ENCODE measurements around the gene KCMF1.
A peak's percentile ranks its signal among the peaks of the same experiment; 100 is the strongest.
"Not testable (repeated sequence)": the region's sequence is repeated elsewhere in the genome, so short reads cannot be mapped to it uniquely, and the experiment has no call there.

The KCMF1 gene

GRCh38 chr2:84970868-84971509 lies at the start of gene KCMF1:
TSS of gene KCMF1 (plus strand) at chr2:84971161. CDS start at chr2:84971452, 291 bp downstream.
- peak; percentile 78 for DNase-seq (ENCODE audit: low spot score)

- DNase-seq (ENCODE audit: low spot score) = no peak
These were observed 48.0 kb upstream of the KCMF1 start for GRCh38 chr2:84923009-84923408.

- peak; percentile 82 for DNase-seq (ENCODE audit: low spot score)
These were observed 46.5 kb upstream of the KCMF1 start for GRCh38 chr2:84924173-84925106.

GRCh38 chr2:84925336-84925723 lies 45.6 kb upstream of the KCMF1 start:
- no peak for DNase-seq (ENCODE audit: low spot score)

- DNase-seq (ENCODE audit: low spot score) = peak; percentile 99
These were observed 45.1 kb upstream of the KCMF1 start for GRCh38 chr2:84925724-84926376.

- no peak for DNase-seq (ENCODE audit: low spot score)
These were observed 43.7 kb upstream of the KCMF1 start for GRCh38 chr2:84927275-84927627.

GRCh38 chr2:84931384-84931821 lies 39.6 kb upstream of the KCMF1 start:
- no peak for DNase-seq (ENCODE audit: low spot score)

GRCh38 chr2:84938194-84938879 lies 32.6 kb upstream of the KCMF1 start:
- peak; percentile 77 for DNase-seq (ENCODE audit: low spot score)

GRCh38 chr2:84939426-84940087 lies 31.4 kb upstream of the KCMF1 start:
- peak; percentile 97 for DNase-seq (ENCODE audit: low spot score)

- DNase-seq (ENCODE audit: low spot score) = peak; percentile 33
These were observed 30.9 kb upstream of the KCMF1 start for GRCh38 chr2:84940088-84940470.

- DNase-seq (ENCODE audit: low spot score) = no peak
These were observed 30.0 kb upstream of the KCMF1 start for GRCh38 chr2:84940831-84941412.

GRCh38 chr2:84942166-84942565 lies 28.8 kb upstream of the KCMF1 start:
- no peak for DNase-seq (ENCODE audit: low spot score)

GRCh38 chr2:84942964-84943421 lies 28.0 kb upstream of the KCMF1 start:
- DNase-seq (ENCODE audit: low spot score) = peak; percentile 20

- no peak for DNase-seq (ENCODE audit: low spot score)
These were observed 26.6 kb upstream of the KCMF1 start for GRCh38 chr2:84944295-84944909.

- DNase-seq (ENCODE audit: low spot score) = not testable (repeated sequence)
These were observed 25.1 kb upstream of the KCMF1 start for GRCh38 chr2:84945838-84946203.

- peak; percentile 75 for DNase-seq (ENCODE audit: low spot score)
These were observed 24.6 kb upstream of the KCMF1 start for GRCh38 chr2:84946204-84947009.

- no peak for DNase-seq (ENCODE audit: low spot score)
These were observed 23.9 kb upstream of the KCMF1 start for GRCh38 chr2:84947010-84947593.

GRCh38 chr2:84953535-84953934 lies 17.4 kb upstream of the KCMF1 start:
- DNase-seq (ENCODE audit: low spot score) = no peak

- DNase-seq (ENCODE audit: low spot score) = no peak
These were observed 16.6 kb upstream of the KCMF1 start for GRCh38 chr2:84954329-84954728.

Data from activated CD4-positive, alpha-beta T cell treated with anti-CD3 and anti-CD28 coated beads, Interleukin-2, Interleukin-4, amounts not matched to agents 100 ng/mL and 50 ng/mL, durations not matched to agents 16 hours and 8 hours (primary cell).